Measurements from ENCODE around the gene MT1H.
"Not testable (repeated sequence)": the region's sequence is repeated elsewhere in the genome, so short reads cannot be mapped to it uniquely, and the experiment has no call there.

Gene MT1H

DNA sequence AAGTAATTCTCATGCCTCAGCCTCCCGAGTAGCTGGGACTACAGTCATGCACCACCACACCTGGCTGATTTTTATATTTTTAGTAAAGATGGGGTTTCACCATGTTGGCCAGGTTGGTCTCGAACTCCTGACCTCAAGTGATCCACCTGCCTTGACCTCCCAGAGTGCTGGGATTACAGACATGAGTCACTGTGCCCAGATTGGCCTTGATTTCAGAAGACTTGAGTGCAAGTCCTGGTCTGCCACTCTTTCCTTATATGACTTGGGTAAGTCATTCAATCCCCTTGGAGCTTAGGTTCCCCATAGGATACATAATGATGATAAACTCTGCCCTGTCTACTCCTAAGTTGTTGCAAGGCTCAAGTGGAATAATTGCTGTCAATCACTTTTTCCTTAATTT is 47.9 kb downstream of the MT1H start:
- DNase-seq (ENCODE audit: low read depth in 4 of 4, low spot score in 1 of 4): not testable (repeated sequence)

Measured in stimulated activated CD4-positive, alpha-beta T cell treated with anti-CD3 and anti-CD28 coated beads, Interleukin-1b, Interleukin-23, amount 100 ng/mL, for 24 hours (primary cell).